NCI-H1105 treated with DMSO at 0.1 percent for 48 hours (cell line): ENCODE results near the gene ZDHHC4.
A peak's percentile ranks its signal among the peaks of the same experiment; 100 is the strongest.
"Not testable (repeated sequence)": the region's sequence is repeated elsewhere in the genome, so short reads cannot be mapped to it uniquely, and the experiment has no call there.

ENCODE experiments used
- DNase-seq: peaks from one replicate; lab custom pipeline; 2025; lab: John Stamatoyannopoulos, UW

Gene ZDHHC4

DNA sequence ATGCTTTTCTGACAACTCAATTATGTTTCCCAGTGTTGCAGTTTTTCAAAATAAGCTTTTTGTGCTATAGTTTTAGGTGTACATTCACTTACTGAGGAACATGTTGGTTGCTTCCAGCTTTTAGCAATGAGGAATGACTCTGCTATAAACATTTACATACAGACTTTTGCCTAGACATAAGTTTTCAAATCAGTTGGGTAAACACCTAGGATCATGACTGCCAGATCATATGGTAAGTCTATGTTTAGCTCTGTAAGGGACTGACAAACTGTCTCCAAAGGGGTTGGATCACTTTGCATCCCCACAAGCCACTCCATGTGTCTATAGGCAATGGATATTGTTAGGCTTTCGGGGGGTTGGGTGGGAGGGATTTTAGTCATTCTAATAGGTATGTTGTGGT lies 15.1 kb upstream of the ZDHHC4 start:
- no peak for DNase-seq

DNA sequence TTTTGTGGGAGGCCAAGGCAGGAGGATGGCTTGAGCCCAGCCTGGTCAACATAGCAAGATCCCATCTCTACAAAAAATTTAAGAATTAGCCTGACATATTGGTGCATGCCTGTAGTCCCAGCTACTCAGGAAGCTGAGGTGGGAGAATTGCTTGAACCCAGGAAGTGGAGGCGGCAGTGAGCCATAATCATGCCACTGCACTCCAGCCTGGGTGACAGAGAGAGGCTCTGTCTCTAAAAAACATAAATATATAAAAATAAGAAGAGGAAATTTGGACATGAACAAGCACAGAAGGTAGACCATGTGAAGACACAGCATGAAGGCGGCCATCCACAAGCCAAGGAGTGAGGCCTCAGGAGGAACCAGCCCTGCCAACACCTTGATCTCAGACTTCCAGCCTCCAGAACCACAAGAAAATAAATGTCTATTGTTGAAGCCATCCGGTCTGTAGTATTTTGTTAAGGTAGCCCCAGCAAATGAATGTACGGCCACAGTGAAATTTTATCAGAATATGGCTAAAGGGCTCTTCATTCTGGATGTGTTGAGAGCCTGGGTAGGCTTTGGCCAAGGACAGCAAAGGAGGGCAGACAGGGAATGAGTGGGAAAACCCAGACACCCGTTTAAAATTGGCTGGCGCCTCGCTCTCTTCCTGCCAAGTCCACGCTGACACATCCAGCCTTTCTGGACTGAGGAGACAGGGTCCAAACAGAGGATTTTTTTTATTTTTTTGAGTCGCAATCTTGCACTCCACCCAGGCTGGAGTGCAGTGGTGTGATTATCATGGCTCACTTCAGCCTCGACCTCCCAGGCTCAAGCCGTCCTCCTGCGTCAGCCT lies 13.1 kb upstream of the ZDHHC4 start:
- no peak for DNase-seq

DNA sequence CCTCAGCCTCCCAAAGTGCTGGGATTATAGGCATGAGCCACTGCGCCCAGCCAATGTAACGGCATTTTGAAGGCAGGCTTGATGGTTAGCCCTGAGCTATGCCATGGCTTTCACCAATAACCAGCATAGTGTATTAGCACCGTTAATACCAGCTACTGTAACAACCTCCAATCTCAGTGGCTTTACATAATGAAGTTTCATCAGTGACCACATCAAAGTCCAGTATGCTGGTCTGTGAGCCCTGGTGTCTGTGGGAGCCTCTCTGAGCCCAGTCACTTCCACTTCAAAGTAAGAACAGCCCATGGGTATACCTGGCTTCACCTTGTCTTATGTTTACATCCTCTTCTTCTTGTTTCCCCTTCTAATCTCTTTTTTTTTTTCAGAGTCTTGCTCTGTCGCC lies 11.6 kb upstream of the ZDHHC4 start:
- no peak for DNase-seq

DNA sequence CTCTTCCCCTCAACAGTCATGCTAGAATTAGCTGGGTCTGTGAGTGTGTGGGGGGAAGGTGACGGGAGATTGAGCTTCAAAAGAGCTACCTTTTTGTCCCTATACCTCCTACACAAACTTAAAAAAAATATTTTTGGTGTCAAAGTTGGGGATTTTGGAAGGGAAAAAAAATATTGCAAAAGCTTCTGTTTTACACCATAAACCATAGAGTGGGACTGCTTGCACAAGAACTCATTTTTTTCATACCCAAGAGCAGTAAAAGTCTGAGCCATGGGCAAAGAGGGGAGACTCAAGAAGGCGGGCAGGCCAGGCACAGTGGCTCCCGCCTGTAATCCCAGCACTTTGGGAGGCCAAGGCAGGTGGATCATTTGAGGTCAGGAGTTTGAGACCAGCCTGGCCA lies 9.4 kb upstream of the ZDHHC4 start:
- no peak for DNase-seq

DNA sequence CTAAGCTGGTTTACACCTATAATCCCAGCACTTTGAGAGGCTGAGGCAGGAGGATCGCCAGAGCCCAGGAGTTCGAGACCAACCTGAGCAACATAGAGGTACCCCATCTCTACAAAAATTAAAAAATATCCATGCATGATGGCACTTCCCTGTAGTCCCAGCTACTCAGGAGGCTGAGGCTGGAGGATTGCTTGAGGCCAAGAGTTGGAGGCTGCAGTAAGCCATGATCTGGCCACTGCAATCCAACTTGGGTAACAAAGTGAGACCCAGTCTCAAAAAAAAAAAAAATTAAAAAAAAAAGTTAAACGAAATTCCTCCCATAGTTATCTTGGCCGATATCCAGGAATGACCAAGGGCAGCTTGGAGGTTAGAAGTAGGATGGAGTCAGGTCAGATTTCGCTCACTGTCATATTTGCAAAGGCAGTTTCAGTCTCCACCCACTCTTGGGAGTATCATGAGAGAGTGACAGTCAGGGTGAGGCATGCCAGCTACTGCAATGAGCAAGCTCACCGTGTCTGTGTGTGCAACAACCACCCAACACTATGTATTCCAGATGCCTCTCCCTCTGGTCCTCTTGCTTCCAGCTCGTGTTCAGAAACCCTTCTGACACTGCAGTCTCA lies 6.0 kb upstream of the ZDHHC4 start:
- DNase-seq: no peak

DNA sequence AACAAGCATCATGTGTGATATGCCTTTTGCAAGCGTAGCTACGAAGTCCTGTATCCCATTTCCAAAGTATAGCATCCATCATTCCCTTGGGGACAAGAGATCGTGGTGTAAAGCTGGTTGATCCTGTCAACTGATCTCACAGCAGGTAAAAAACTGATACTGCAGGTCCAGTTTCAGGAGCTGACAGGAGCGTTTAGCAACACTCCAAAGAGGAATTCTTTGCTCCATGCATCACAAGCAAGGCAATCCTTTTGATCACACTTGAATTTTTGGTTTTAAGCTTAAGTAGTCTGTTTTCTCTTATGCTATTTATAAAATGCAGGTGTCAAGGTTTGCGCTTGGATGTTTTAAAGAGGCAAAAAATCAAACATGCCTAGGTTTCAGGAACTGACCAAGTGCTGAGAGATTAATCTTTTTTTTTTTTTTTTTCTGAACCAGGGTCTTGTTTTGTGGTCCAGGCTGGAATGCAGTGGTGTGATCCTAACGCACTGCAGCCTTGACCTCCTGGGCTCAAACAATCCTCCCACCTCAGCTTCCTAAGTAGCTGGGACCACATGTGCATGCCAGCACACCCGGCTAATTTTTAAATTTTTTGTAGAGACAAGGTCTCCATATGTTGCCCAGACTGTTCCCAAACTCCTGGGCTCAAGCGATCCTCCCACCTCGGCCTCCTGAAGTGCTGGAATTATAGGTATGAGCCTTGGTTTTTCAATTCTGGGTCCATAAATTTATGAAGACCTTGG lies 1.8 kb upstream of the ZDHHC4 start:
- DNase-seq: no peak

DNA sequence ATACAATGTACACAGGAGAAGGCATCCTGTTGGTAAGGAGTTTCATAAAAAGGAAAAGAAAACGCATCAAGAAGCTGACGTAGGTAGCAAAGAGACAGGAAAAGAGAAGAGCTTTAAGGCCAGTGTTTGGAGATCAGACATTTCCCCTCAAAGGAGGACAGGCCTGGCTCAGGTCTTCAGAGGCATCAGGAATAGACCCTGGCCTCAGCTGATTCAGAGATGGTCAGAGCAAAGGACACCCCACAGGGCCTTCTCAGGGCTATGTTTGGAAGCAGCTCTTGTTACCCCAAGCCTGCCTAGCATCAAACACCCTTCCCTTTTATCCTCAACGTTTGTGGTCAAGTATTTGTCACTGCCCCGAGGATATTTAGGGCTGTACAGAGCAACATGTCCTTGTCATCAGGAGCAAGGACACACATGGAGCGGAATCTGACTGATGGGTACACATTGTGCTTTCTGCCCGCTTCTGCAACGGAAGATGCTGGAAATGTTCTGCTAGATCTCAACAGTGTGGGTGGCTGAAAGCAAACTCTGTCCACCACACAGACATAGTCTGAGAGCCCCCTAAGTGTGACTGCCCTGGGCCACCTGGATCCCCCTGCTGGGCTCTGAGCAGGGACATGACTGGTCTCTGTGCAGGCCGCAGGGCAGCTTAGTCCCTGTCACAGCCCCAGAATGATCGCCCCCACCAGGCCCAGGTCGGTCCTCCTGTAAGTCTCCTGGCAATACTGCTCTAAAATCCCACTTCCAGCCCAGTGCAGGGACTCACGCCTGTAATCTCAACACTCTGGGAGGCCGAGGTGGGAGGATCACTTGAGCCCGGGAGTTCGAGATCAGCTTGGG lies 1.0 kb upstream of the ZDHHC4 start:
- DNase-seq: no peak

DNA sequence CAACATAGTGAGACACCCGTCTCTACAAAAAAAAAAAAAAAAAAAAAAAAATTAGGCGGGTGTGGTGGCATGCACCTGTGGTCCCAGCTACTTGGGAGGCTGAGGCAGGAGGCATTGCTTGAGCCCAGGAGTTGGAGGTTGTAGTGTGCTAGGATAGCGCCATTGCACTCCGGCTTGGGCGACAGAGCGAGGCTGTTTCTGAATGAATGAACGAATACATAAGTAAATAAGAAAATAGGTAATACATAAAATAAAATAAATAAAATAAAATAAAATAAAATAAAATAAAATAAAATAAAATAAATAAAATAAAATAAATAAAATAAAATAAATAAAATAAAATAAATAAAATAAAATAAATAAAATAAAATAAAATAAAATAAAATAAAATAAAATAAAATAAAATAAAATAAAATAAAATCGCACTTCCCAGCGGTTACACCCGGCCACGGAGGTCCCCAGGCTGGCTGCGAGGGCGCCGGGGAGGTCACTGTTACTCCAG lies 336 bp upstream of the ZDHHC4 start:
- DNase-seq: not testable (repeated sequence)

DNA sequence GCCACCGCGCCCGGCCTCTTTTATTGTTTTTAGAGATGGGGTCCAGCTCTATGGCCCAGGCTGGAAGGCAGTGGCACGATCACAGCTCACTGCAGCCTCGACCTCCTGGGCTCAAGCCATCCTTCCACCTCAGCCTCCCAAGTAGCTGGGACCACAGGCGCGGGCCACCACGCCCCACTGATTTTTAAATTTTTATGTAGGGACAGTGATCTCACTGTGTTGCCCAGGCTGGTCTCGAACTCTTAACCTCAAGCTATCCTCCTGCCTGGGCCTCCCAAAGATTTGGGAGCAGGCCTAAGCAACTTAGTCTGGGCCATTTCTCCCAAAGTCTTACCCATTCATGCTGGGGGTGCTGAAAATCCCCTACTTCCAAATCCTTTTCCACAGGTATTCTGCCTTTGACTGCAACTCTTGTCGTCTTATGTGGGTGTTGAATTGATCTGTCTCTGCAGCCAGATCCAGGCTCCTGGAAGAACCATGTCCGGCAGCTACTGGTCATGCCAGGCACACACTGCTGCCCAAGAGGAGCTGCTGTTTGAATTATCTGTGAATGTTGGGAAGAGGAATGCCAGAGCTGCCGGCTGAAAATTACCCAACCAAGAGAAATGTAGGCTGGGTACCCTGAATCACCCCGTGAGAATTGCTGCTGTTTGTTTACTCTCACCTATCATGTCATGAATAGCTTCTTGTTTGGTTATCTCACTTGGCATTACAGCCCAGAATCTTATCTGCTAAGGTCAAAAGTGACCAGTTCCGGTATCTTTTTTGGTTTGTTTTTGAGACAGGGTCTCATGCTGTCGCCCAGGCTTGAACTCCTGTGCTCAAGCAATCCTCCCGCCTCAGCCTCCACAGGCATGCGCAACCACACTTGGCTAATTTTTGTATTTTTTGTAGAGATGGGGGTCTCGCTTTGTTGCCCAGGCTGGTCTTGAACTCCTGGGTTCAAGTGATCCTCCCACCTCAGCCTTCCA lies 1.1 kb downstream of the ZDHHC4 start:
- no peak for DNase-seq

DNA sequence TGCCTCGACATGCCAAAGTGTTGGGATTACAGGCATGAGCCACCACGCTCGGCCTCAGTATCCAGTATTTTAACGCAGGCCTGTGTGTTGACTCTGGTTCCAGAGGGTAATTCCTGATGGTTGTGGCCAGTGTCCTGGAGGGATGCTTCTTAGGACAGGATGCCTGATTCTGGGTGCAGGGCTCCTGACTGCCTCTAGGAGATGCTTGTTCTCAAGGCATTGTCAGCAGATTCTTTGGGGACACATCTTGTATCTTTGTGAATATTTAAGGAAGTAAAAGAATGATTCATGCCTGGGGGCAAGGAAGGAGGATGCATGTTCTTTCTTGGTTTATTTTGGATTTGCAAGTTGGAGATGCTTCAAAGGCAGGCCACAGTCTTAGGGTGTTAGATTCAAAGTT lies 2.2 kb downstream of the ZDHHC4 start:
- no peak for DNase-seq

DNA sequence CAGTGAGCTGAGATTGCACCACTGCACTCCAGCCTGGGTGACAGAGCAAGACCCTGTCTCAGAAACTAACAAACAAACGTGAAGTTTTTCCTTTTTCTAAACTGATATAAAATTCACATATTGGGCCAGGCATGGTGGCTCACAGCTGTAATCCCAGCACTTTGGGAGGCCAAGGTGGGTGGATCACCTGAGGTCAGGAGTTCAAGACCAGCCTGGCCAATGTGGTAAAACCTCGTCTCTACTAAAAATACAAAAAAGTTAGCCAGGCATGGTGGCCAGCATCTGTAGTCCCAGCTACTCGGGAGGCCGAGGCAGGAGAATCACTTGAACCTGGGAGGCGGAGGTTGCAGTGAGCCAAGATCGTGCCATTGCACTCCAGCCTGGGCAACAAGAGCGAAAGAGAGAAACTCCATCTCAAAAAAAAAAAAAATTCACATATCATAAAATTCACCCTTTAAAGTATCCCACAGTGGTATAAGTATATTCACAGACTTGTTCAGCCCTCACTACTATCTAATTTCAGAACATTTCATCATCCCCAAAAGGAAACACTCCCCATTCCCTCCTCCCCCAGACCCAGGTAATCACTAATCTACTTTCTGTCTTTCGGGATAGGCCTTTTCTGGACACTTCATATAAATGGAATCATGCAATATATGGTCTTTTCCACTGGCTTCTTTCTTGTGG lies 8.6 kb downstream of the ZDHHC4 start:
- DNase-seq: not testable (repeated sequence)

DNA sequence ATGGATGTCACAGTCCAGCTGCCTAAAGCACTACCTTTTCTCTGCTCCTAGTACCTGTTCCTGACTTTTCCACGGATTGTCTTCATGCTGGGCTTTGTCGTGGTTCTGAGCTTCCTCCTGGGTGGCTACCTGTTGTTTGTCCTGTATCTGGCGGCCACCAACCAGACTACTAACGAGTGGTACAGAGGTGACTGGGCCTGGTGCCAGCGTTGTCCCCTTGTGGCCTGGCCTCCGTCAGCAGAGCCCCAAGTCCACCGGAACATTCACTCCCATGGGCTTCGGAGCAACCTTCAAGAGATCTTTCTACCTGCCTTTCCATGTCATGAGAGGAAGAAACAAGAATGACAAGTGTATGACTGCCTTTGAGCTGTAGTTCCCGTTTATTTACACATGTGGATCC lies 11.3 kb downstream of the ZDHHC4 start:
- no peak for DNase-seq

DNA sequence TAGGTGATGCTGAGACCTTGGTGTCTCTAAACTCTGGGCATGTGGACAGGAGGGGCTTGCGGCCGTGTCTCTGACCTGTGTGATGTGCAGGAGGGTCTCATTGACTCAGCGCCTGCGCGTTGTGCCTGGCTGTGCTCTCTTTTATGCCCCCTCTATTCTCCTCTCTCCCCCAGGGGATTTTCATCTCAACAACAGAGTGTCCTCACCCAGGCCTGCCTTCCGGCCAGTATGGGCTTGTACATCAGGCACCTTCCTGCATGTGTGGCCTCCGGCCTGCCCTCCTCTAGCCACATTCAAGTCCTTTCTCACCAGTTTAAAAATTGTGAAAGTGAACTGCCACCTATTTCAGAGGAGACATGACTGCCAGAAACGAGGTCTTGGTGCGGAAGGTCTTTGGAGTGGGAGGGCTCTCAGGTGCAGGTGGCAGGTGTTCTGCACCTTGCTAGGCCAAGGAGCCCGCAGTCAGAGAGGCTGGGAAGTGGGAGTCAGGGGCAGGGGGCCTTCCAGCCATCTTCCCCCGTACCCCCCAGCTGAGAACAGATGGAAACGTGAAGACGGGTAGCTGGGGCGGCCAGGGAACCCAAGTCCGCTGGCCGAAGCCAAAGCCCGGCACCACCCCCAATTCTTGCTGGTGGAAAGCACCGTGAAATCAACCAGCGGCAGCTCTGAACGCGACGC lies 12.0 kb downstream of the ZDHHC4 start:
- peak; percentile 50 for DNase-seq

DNA sequence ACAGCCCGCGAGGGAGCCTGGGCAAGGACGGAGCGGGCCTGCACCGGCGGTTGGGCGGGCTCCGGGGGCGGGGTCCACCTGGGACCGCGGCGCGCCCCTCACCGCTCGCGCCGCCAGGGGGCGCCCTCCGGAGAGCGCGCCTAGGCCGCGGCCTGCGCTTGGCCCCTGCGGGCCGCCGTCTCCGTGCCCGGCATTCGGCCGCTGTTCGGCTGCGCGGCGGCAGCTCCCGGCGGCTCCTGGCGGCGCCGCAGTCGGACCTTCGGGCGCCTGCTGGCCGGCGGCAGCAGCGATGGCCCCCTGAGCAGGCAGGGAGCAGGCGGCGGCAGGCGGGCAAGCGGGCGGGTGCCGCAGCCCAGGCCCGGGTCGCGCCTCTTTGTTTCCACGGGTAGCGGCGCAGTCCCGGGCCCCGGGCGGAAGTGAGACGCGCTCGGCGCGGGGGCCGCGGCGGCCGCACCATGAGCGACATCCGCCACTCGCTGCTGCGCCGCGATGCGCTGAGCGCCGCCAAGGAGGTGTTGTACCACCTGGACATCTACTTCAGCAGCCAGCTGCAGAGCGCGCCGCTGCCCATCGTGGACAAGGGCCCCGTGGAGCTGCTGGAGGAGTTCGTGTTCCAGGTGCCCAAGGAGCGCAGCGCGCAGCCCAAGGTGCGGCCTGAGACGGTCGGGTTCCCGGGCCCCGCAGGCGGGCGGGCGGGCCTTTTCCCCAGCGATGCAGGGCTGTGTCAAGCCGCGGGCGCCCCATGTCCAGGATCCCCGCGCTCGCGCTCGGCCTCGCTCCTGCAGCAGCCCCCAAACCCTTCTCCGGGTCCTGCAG lies 12.8 kb downstream of the ZDHHC4 start, which contains the start of gene INTS15:
Gene INTS15, plus strand, starts transcription at position 193 of the 816 bp plus-strand sequence. Its CDS starts 263 bp downstream, at position 456.
- DNase-seq: peak; percentile 78

DNA sequence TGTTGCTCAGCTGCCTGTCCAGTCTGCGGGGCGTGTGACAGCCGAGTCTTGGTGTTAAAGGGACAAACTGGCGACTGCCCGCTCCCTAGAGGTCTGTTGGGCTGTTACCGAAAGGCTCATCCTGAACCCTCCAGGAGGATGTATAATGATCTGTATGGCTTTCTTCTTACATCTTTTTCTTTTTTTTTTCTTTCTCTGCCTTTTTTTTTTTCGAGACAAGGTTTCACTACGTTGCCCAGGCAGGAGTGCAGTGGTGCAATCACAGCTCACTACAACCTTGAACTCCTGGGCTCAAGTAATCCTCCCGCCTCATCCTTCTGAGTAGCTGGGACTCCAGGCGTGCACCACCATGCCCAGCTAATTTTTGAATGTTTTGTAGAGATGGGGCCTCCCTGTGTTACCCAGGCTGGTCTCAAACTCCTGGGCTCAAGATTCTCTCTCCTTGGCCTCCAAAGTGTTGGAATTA lies 13.4 kb downstream of the ZDHHC4 start:
- DNase-seq: no peak

DNA sequence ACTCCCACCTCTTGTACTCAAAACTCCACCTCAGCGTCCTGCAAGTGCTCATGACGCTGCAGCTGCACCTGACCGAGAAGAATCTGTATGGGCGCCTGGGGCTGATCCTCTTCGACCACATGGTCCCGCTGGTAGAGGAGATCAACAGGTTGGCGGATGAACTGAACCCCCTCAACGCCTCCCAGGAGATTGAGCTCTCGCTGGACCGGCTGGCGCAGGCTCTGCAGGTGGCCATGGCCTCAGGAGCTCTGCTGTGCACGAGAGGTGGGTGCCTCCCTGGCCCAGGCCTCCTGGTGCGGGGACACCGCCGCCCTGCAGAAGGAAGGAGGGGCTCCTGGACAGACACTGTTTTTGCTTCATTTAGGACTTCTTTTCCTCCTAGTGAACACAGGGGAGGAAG lies 22.8 kb downstream of the ZDHHC4 start:
- no peak for DNase-seq

DNA sequence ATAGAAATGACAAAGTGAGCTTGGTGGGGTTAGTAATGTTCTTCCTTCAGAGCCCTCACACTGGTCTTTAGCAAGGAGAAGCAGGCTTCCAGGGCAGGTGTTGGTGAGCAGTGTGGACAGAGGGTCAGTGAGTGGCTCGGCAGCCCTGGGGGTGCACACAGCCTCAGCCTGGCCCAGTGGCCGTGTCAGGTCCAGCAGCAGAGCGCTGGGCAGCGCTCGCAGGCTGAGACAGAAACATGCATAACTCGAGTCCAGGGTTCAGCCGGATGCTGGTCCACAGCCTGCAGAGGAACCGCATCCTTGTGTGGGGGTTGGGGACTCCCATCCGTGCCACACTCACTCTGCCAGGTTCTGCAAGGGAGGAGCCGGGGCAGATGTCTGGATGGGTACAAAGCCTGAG lies 27.2 kb downstream of the ZDHHC4 start:
- no peak for DNase-seq

DNA sequence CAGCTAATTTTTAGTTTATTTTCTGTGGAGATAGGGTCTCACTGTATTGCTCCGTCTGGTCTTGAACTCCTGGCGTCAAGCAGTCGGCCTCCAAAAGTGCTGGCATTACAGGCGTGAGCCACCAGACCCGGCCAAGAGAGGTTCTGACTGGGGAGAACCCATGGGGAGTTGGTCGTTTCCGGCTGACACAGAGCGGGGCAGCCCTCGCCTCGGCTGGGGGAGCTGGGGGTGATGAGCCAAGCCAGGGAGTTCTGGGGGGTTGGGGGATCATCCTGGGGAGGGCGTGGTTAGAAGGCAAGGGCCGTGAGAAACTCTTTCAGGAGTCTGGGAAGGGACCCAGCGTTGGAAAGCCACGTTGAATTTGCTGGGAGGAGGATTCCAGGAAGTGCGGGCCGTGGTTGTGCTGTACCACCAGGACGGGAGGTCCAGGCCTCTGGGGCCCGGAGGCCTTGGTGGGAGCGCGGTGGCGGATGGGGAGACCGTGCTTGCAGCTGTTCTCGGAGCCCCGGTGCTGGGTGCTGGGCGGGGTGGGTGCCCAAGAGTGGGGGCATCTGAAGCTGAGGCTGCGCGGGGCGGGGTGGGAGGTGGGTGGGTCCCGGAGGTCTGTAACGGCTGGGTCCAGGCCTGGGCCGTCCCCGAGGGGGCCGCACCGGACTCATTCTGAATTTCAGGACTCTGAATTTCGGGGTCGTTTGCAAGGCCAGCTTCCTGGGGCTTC lies 29.8 kb downstream of the ZDHHC4 start:
- no peak for DNase-seq
